HL-60 (cell line): ENCODE results near the gene SLC51B.

Experiments used
- DNase-seq, 2 experiments: peaks; one replicate each; pipeline ENCODE4 v3.0.0-alpha.2; 2010 to 2020; ENCODE audit warnings: low read depth in 1 of 2, low spot score in 1 of 2
- H3K27ac ChIP-seq: fragments of 250-450 bp; sonication (Bioruptor Pico); replicated peaks from 2 replicates; pipeline ENCODE4 v1.5.1; 2020; ENCODE audit warnings: mild to moderate bottlenecking, moderate library complexity
- H3K27me3 ChIP-seq: fragments of 250-450 bp; sonication (Bioruptor Pico); 2 replicates; pipeline ENCODE4 v1.5.1; 2021; ENCODE audit warnings: mild to moderate bottlenecking, moderate library complexity; ENCODE audit not compliant: insufficient read depth, poor library complexity, severe bottlenecking
- H3K4me3 ChIP-seq: replicated peaks from 2 replicates; pipeline ENCODE4 v1.5.1; 2011; ENCODE audit warnings: mild to moderate bottlenecking, control low read depth, low read length; ENCODE audit not compliant: insufficient read depth
- GABPA ChIP-seq: IDR thresholded peaks from 2 replicates; pipeline ENCODE4 v1.6.1; 2012; ENCODE audit warnings: low read depth
- POLR2AphosphoS5 ChIP-seq: IDR thresholded peaks from 2 replicates; pipeline ENCODE4 v1.6.1; 2012; ENCODE audit warnings: low read depth
- REST ChIP-seq: IDR thresholded peaks from 2 replicates; pipeline ENCODE4 v1.6.1; 2012; ENCODE audit warnings: low read depth; ENCODE audit not compliant: insufficient replicate concordance
- SPI1 ChIP-seq: IDR thresholded peaks from 2 replicates; pipeline ENCODE4 v1.6.1; 2012; ENCODE audit warnings: low read depth, mild to moderate bottlenecking, borderline replicate concordance
- TF ChIP-seq, protein P1 (sequence below): IDR thresholded peaks from one replicate; pipeline ENCODE4 v1.5.1; 2011; ENCODE audit warnings: low read length, control low read depth, inconsistent platforms; ENCODE audit not compliant: insufficient read depth

SLC51B gene

GRCh38 chr15:65087873-65088642 is 42.9 kb downstream of the SLC51B start:
- H3K27ac ChIP-seq: no peak overlapping the region
- H3K4me3 ChIP-seq: no peak overlapping the region
- DNase-seq: no peak
- H3K27me3 ChIP-seq: peaks cover 16% of the 10 kb centered on the region
- no peak for TF ChIP-seq SPI1
- TF ChIP-seq, protein P1, sequence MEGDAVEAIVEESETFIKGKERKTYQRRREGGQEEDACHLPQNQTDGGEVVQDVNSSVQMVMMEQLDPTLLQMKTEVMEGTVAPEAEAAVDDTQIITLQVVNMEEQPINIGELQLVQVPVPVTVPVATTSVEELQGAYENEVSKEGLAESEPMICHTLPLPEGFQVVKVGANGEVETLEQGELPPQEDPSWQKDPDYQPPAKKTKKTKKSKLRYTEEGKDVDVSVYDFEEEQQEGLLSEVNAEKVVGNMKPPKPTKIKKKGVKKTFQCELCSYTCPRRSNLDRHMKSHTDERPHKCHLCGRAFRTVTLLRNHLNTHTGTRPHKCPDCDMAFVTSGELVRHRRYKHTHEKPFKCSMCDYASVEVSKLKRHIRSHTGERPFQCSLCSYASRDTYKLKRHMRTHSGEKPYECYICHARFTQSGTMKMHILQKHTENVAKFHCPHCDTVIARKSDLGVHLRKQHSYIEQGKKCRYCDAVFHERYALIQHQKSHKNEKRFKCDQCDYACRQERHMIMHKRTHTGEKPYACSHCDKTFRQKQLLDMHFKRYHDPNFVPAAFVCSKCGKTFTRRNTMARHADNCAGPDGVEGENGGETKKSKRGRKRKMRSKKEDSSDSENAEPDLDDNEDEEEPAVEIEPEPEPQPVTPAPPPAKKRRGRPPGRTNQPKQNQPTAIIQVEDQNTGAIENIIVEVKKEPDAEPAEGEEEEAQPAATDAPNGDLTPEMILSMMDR: no peak
- no peak for TF ChIP-seq POLR2AphosphoS5
- TF ChIP-seq GABPA: no peak
- TF ChIP-seq REST: no peak

GRCh38 chr15:65088643-65089021 is 43.4 kb downstream of the SLC51B start:
- TF ChIP-seq REST: no peak
- no peak for TF ChIP-seq SPI1
- TF ChIP-seq POLR2AphosphoS5: no peak
- TF ChIP-seq, protein P1: no peak
- TF ChIP-seq GABPA: no peak
- no peak for DNase-seq
- Histone ChIP-seq H3K4me3 (no peak overlapping the region), H3K27ac (no peak overlapping the region), H3K27me3 (peaks cover 13% of the 10 kb centered on the region)

DNA sequence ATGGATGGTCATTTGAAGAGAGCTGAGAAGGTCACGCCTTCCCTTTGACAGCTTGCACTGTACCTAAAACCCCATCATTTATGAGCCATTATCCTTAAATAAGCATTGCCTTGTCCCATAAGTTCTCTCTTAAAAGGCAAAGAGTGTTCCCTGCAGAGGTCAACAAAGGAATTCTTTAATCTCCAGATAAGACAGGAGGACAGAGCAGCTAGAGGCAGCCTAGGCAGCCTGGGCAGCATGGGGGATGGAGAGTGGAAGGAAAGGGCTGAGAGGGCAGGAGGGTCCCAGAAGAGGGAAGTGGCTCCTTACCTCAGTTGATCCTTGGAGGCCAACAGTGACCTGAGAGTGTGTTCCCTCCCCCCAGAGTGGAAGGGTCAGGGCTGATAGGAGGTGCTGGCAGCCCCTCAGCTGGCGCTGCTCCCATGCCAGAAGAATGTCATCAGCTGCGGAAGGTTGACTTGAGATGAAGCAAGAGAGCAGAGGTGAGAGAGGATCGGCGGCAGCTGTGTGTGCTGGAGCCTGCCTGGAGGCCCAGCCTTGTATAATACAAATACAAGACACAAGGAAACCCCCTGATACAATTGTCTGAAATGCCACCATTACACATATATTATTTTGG is 44.1 kb downstream of the SLC51B start:
- no peak overlapping the region for H3K27ac ChIP-seq
- DNase-seq: no peak
- TF ChIP-seq, protein P1: no peak
- TF ChIP-seq REST: no peak
- TF ChIP-seq POLR2AphosphoS5: no peak
- no peak for TF ChIP-seq GABPA
- no peak for TF ChIP-seq SPI1
- peaks cover 6% of the 10 kb centered on the region for H3K27me3 ChIP-seq
- H3K4me3 ChIP-seq: no peak overlapping the region
